NCI-H1436 treated with DMSO at 0.1 percent for 48 hours (cell line): ENCODE results near the gene KHDC4.

ENCODE experiments used
- DNase-seq: peaks from one replicate; lab custom pipeline; 2025; lab: John Stamatoyannopoulos, UW

Gene KHDC4

GRCh38 chr1:155934097-155934935, at the start of gene KHDC4:
TSS of gene KHDC4 (minus strand) at chr1:155934413. CDS start at chr1:155934373, 40 bp downstream.
- DNase-seq, result peak; percentile 97

GRCh38 chr1:155983191-155984024, 49.2 kb upstream of the KHDC4 start:
- no peak for DNase-seq

GRCh38 chr1:155982106-155982505, 47.9 kb upstream of the KHDC4 start:
- no peak for DNase-seq

GRCh38 chr1:155981266-155982088, 47.3 kb upstream of the KHDC4 start:
- DNase-seq, result no peak

GRCh38 chr1:155979597-155980343, 45.6 kb upstream of the KHDC4 start:
- no peak for DNase-seq

GRCh38 chr1:155978973-155979429, 44.8 kb upstream of the KHDC4 start:
- DNase-seq, result no peak

DNA sequence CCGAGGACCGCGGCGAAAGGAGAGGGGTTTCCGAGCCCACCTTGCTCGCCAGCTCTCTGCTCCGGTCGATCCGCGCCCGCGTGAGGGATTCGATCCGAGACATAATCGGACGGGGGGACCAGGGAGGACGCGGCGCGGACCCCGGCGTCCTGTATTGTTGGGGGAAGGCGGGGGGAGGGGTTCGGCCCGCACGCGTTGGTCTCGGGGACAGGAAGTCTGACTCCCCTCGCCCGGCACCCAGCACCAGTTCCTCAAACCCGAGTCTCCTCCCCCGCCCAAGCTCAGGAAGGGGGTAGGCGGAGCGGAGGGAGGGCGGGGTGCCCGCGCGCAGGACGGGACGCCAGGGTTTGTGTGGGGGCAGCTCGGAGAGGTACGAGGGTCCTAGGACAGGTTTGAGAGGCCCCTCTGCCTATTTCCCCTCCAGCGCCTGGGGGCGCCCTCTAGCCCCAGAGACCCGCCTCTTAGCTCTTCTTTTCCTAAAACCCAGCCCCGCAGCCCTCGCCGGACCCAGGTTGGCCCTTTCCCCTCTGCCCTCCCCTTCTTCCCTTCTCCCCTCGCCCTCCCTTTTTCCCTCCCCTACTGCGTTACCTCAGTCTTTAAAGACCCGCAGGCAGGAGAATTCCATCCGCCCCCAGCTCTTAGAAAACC, 44.2 kb upstream of the KHDC4 start, which contains the start of gene ARHGEF2:
Gene ARHGEF2 (minus strand): TSS at position 223 of the 648 bp plus-strand sequence. CDS start 120 bp downstream, at position 103.
- no peak for DNase-seq

GRCh38 chr1:155977690-155978324, 43.6 kb upstream of the KHDC4 start:
- no peak for DNase-seq

GRCh38 chr1:155976913-155977689, 42.9 kb upstream of the KHDC4 start:
- DNase-seq, result no peak

- no peak for DNase-seq
These were observed 42.1 kb upstream of the KHDC4 start for GRCh38 chr1:155976062-155976912.

GRCh38 chr1:155975375-155976061, 41.3 kb upstream of the KHDC4 start:
- DNase-seq, result no peak

DNA sequence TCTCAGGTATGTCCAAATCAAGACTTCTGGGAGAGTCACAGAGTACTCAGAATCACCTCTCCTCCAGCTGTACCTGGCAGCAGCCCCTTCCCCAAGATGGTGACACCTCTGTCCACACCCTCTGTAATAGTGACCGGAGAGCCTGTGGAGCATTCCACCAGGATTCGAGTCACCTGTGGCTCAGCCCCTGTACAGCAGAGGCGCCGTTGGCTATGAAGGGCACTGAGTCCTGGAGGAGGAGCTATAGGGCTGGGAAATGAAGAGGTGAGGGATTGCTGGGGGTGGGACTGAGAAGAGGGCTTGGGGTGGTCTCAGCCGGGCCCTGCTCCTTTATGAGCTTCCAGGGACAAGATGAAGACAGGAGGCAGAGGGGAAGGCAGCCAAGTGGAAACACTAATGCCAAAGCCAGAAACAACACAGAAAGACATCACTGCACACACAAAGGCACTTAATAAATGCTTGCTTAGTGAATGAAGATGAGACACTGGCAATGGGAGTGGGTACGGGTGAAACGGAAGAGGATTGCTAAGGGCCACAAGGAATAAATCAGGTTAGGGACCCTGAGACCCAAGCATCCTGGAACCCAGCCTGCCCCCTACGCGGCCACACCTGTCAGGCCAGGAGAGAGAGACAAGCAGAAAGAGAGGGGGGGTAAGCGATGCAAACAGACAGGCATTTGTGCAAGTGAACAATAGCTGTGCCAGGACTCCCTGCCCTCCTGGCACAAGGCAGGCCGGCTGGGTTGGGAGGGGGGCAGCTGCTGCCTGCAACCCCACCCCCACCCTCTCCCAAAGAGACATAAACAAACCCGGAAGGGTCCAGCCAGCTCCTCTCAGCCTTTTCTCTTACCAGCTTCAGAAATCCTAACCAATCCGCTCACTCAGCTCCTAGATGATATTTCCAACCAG, 40.2 kb upstream of the KHDC4 start:
- no peak for DNase-seq

DNA sequence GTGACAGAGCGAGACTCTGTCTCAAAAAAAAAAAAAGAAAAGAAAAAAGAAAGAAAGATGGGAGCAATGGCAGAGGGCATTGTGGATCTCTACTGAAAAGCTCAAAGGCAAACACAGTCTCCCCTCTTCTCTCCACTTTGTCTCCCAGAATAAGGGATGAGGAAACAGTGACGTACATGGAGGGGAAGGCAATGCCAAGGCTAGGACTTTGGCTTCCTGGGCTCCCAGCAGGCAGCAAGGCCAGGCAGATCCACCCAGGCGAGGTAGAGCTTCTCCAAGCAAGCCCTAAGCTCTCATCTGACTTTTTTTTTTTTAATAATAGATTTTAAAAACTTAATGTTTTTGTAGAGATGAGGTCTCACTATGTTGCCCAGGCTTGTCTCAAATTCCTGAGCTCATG, 39.5 kb upstream of the KHDC4 start:
- DNase-seq, result no peak

DNA sequence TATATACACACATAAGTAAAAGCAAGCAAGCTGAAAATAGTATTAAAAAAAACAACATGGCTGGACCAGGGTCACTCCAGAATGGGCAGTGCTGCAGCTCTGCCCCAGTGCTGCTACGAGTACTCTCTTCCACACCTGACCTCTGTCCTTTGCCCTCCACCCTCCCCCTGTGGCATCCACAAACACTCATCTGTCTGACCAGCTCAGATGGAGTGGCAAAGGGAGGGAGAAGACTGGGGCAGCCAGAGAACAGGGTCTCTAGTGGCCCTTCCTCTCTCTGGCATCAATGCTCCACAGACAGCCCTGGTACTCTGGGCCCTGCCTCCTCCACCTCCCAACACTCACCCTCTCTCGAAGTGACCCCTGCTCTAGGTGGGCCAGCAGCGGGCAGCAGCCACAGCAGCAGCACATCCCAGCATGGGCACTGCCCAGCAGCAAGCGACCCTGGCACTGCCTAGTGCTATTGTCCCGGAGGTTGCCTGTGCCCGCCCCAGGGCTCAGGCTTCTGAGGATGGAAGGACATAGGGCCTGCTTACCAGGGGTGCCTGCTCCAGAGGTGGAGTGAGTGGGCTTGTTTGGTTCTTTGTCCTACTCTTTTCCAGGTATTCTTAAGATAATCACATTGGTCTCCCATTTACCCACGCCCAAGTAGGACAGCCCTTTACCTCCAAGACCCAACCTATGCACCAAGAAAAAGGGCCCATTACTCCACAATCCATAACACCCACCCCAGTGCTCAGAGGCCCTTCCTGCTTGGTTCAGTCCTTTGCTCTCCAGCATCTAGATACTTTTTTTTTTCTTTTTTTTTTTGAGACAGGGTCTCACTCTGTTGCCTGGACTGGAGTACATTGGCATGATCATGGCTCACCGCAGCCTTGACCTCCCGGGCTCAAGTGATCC, 37.9 kb upstream of the KHDC4 start:
- DNase-seq, result no peak

- DNase-seq, result no peak
These were observed 36.4 kb upstream of the KHDC4 start for GRCh38 chr1:155970531-155971167.
